GM23338 (cell line): ENCODE results near the gene NDUFB8. TPM values are rescaled to one million over a fixed set of nuclear protein-coding genes. Genes with fewer than 3 reads are reported as not detected.

ENCODE experiments used
- ATAC-seq: fragments of 200-7000 bp; cut with Tn5 transposase; 3 replicates; pipeline ENCODE4 v1.9.1; 2020
- DNase-seq: peaks from one replicate; pipeline ENCODE4 v3.0.0-alpha.2; 2015; ENCODE audit warnings: low spot score
- H2AFZ ChIP-seq: fragments of 200-600 bp; sonication (generic); 2 replicates; pipeline ENCODE4 v1.8.0; 2016; ENCODE audit warnings: antibody characterized with exemption, mild to moderate bottlenecking, moderate library complexity
- H3F3A ChIP-seq: fragments of 200-600 bp; sonication (generic); replicated peaks from 2 replicates; pipeline ENCODE4 v1.8.0; 2017; ENCODE audit warnings: antibody characterized with exemption, mixed run types, low read depth
- H3K27ac ChIP-seq: fragments of 200-600 bp; sonication (generic); 2 replicates; pipeline ENCODE4 v1.6.1; 2016; ENCODE audit warnings: low read depth
- H3K27me3 ChIP-seq: fragments of 200-600 bp; sonication (generic); 2 replicates; pipeline ENCODE4 v1.8.0; 2016; ENCODE audit warnings: mild to moderate bottlenecking, mixed run types, moderate library complexity; ENCODE audit not compliant: insufficient read depth
- H3K36me3 ChIP-seq: fragments of 200-600 bp; sonication (generic); 2 replicates; pipeline ENCODE4 v1.8.0; 2016; ENCODE audit warnings: mild to moderate bottlenecking; ENCODE audit not compliant: insufficient read depth
- H3K4me1 ChIP-seq: fragments of 200-600 bp; sonication (generic); 2 replicates; pipeline ENCODE4 v1.8.0; 2016; ENCODE audit warnings: mild to moderate bottlenecking, moderate library complexity; ENCODE audit not compliant: insufficient read depth
- H3K4me2 ChIP-seq: fragments of 200-600 bp; sonication (generic); 2 replicates; pipeline ENCODE4 v1.7.1; 2017; ENCODE audit warnings: mixed run types
- H3K4me3 ChIP-seq: fragments of 200-600 bp; sonication (generic); 2 replicates; pipeline ENCODE4 v1.6.1; 2016; ENCODE audit warnings: mixed run types
- H3K79me2 ChIP-seq: fragments of 200-600 bp; sonication (generic); replicated peaks from 2 replicates; pipeline ENCODE4 v1.8.0; 2017; ENCODE audit warnings: mild to moderate bottlenecking; ENCODE audit not compliant: insufficient read depth
- H3K9me2 ChIP-seq: fragments of 200-600 bp; sonication (generic); 2 replicates; pipeline ENCODE4 v1.8.0; 2017; ENCODE audit not compliant: insufficient read depth
- H4K20me1 ChIP-seq: fragments of 200-600 bp; sonication (generic); replicated peaks from 2 replicates; pipeline ENCODE4 v1.8.0; 2017; ENCODE audit warnings: mild to moderate bottlenecking; ENCODE audit not compliant: insufficient read depth
- H3K27ac Mint-ChIP-seq: 2 replicates; pipeline ENCODE4 v1.8.0; 2020; ENCODE audit warnings: inconsistent platforms, mild to moderate bottlenecking, moderate library complexity, mixed read lengths
- H3K27me3 Mint-ChIP-seq: 3 replicates; pipeline ENCODE4 v1.8.0; 2022; ENCODE audit warnings: low read depth, mild to moderate bottlenecking, moderate library complexity, mixed read lengths, inconsistent platforms; ENCODE audit not compliant: insufficient read depth, poor library complexity
- H3K36me3 Mint-ChIP-seq: 3 replicates; pipeline ENCODE4 v1.8.0; 2021; ENCODE audit warnings: low read depth, mild to moderate bottlenecking, inconsistent platforms, moderate library complexity, mixed read lengths
- H3K4me1 Mint-ChIP-seq: 3 replicates; pipeline ENCODE4 v1.8.0; 2020; ENCODE audit warnings: mild to moderate bottlenecking, inconsistent platforms, mixed read lengths
- H3K4me3 Mint-ChIP-seq: 3 replicates; pipeline ENCODE4 v1.8.0; 2021; ENCODE audit warnings: moderate library complexity, mild to moderate bottlenecking, inconsistent platforms, mixed read lengths
- H3K9me3 Mint-ChIP-seq: 3 replicates; pipeline ENCODE4 v1.8.0; 2020; ENCODE audit warnings: moderate library complexity, mild to moderate bottlenecking, inconsistent platforms, mixed read lengths
- CREB1 ChIP-seq: fragments of 250-450 bp; sonication (Bioruptor Pico); IDR thresholded peaks from 2 replicates; pipeline ENCODE4 v1.5.0; 2020; ENCODE audit warnings: low read depth, mild to moderate bottlenecking, moderate library complexity
- EZH2 ChIP-seq: fragments of 200-600 bp; sonication (generic); IDR thresholded peaks from one replicate; pipeline ENCODE4 v1.8.0; 2017; ENCODE audit warnings: antibody characterized with exemption, mild to moderate bottlenecking, low read depth; ENCODE audit not compliant: unreplicated experiment
- EZH2phosphoT487 ChIP-seq: fragments of 200-600 bp; sonication (generic); IDR thresholded peaks from one replicate; pipeline ENCODE4 v1.8.1; 2018; ENCODE audit warnings: antibody characterized with exemption; ENCODE audit not compliant: unreplicated experiment
- JUNB ChIP-seq: IDR thresholded peaks from one replicate; pipeline ENCODE4 v1.6.1; 2016; ENCODE audit warnings: antibody characterized with exemption; ENCODE audit not compliant: unreplicated experiment
- NANOG ChIP-seq: IDR thresholded peaks from 2 replicates; pipeline ENCODE4 v1.6.1; 2016; ENCODE audit warnings: antibody characterized with exemption, borderline replicate concordance
- POLR2AphosphoS5 ChIP-seq: IDR thresholded peaks from 2 replicates; pipeline ENCODE4 v1.6.1; 2016; ENCODE audit warnings: antibody characterized with exemption, low read depth
- REST ChIP-seq: IDR thresholded peaks from one replicate; pipeline ENCODE4 v1.6.1; 2018; ENCODE audit warnings: antibody characterized with exemption; ENCODE audit not compliant: unreplicated experiment
- STAT1 ChIP-seq: IDR thresholded peaks from one replicate; pipeline ENCODE4 v1.6.1; 2016; ENCODE audit warnings: antibody characterized with exemption; ENCODE audit not compliant: unreplicated experiment
- ZNF114 ChIP-seq: fragments of 250-450 bp; sonication (Bioruptor Pico); IDR thresholded peaks from 2 replicates; pipeline ENCODE4 v1.5.0; 2020; ENCODE audit warnings: mild to moderate bottlenecking, moderate library complexity
- ZNF331 ChIP-seq: fragments of 250-450 bp; sonication (Bioruptor Pico); IDR thresholded peaks from 2 replicates; pipeline ENCODE4 v1.5.0; 2020; ENCODE audit warnings: low read depth, mild to moderate bottlenecking, moderate library complexity
- polyA plus RNA-seq: library from polyadenylated mRNA; unstranded; fragments of >200 nt; fragmentation: Nextera tagmentation; extraction: Ambion mirVana; gene quantifications from 2 replicates; pipeline ENCODE4 v1.2.1, GENCODE V29; 2016
- total RNA-seq: library from RNA; depleted of rRNA; stranded (reverse); fragments of >200 nt; shearing (Covaris generic); gene quantifications from 2 replicates; pipeline ENCODE4 v1.2.3, GENCODE V29; 2014
- TF ChIP-seq, protein P1 (sequence below), 2 experiments: fragments of 200-600 bp in 1 of 2; sonication (generic) in 1 of 2; conservative IDR thresholded peaks; 2 replicates each; pipeline versions ENCODE4 v1.5.1 to v1.6.1; 2016 to 2017; ENCODE audit warnings: antibody characterized with exemption in 2 of 2, low read depth in 2 of 2, mild to moderate bottlenecking in 2 of 2, moderate library complexity in 1 of 2
- TF ChIP-seq, protein P2 (sequence below): fragments of 250-450 bp; sonication (Bioruptor Pico); IDR thresholded peaks from 2 replicates; pipeline ENCODE4 v1.5.0; 2020; ENCODE audit warnings: mild to moderate bottlenecking, moderate library complexity
- TF ChIP-seq, protein P3 (sequence below): IDR thresholded peaks from 2 replicates; pipeline ENCODE4 v1.6.1; 2016; ENCODE audit warnings: antibody characterized with exemption

Gene NDUFB8
- total and polyA plus RNA-seq, 2 experiments from 2014 or later = 131 to 464 TPM

DNA sequence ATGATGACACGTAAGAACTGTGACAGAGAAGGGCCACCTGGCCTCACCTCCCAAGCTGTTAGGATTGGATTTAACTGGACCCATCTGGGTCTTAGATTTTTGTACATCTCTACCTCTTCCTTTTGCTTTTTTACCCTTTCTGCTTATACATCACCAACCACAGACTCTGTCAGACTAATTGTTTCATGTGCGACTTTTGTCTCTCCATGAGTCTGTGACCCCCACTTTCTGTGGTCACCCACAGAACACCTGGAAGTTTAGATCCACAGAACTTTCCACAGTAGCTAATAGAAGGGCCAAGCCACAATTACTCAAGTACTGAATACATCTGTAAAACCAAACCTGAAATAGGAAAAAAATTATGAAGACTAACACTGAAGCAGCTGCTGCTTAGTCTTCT lies 33.1 kb downstream of the NDUFB8 start:
- ATAC-seq (no peak), DNase-seq (no peak)
- TF ChIP-seq EZH2 (no peak), JUNB (no peak), NANOG (no peak), STAT1 (no peak), CREB1 (no peak), ZNF331 (CRISPR knock-in tag) (no peak), REST (no peak), POLR2AphosphoS5 (no peak), EZH2phosphoT487 (no peak), ZNF114 (CRISPR knock-in tag) (no peak)
- TF ChIP-seq, protein P1, sequence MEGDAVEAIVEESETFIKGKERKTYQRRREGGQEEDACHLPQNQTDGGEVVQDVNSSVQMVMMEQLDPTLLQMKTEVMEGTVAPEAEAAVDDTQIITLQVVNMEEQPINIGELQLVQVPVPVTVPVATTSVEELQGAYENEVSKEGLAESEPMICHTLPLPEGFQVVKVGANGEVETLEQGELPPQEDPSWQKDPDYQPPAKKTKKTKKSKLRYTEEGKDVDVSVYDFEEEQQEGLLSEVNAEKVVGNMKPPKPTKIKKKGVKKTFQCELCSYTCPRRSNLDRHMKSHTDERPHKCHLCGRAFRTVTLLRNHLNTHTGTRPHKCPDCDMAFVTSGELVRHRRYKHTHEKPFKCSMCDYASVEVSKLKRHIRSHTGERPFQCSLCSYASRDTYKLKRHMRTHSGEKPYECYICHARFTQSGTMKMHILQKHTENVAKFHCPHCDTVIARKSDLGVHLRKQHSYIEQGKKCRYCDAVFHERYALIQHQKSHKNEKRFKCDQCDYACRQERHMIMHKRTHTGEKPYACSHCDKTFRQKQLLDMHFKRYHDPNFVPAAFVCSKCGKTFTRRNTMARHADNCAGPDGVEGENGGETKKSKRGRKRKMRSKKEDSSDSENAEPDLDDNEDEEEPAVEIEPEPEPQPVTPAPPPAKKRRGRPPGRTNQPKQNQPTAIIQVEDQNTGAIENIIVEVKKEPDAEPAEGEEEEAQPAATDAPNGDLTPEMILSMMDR (conservative IDR thresholded peaks at IDR 0.05; ENCODE audit: low read depth in 2 of 2) = no peak
- TF ChIP-seq, protein P2, sequence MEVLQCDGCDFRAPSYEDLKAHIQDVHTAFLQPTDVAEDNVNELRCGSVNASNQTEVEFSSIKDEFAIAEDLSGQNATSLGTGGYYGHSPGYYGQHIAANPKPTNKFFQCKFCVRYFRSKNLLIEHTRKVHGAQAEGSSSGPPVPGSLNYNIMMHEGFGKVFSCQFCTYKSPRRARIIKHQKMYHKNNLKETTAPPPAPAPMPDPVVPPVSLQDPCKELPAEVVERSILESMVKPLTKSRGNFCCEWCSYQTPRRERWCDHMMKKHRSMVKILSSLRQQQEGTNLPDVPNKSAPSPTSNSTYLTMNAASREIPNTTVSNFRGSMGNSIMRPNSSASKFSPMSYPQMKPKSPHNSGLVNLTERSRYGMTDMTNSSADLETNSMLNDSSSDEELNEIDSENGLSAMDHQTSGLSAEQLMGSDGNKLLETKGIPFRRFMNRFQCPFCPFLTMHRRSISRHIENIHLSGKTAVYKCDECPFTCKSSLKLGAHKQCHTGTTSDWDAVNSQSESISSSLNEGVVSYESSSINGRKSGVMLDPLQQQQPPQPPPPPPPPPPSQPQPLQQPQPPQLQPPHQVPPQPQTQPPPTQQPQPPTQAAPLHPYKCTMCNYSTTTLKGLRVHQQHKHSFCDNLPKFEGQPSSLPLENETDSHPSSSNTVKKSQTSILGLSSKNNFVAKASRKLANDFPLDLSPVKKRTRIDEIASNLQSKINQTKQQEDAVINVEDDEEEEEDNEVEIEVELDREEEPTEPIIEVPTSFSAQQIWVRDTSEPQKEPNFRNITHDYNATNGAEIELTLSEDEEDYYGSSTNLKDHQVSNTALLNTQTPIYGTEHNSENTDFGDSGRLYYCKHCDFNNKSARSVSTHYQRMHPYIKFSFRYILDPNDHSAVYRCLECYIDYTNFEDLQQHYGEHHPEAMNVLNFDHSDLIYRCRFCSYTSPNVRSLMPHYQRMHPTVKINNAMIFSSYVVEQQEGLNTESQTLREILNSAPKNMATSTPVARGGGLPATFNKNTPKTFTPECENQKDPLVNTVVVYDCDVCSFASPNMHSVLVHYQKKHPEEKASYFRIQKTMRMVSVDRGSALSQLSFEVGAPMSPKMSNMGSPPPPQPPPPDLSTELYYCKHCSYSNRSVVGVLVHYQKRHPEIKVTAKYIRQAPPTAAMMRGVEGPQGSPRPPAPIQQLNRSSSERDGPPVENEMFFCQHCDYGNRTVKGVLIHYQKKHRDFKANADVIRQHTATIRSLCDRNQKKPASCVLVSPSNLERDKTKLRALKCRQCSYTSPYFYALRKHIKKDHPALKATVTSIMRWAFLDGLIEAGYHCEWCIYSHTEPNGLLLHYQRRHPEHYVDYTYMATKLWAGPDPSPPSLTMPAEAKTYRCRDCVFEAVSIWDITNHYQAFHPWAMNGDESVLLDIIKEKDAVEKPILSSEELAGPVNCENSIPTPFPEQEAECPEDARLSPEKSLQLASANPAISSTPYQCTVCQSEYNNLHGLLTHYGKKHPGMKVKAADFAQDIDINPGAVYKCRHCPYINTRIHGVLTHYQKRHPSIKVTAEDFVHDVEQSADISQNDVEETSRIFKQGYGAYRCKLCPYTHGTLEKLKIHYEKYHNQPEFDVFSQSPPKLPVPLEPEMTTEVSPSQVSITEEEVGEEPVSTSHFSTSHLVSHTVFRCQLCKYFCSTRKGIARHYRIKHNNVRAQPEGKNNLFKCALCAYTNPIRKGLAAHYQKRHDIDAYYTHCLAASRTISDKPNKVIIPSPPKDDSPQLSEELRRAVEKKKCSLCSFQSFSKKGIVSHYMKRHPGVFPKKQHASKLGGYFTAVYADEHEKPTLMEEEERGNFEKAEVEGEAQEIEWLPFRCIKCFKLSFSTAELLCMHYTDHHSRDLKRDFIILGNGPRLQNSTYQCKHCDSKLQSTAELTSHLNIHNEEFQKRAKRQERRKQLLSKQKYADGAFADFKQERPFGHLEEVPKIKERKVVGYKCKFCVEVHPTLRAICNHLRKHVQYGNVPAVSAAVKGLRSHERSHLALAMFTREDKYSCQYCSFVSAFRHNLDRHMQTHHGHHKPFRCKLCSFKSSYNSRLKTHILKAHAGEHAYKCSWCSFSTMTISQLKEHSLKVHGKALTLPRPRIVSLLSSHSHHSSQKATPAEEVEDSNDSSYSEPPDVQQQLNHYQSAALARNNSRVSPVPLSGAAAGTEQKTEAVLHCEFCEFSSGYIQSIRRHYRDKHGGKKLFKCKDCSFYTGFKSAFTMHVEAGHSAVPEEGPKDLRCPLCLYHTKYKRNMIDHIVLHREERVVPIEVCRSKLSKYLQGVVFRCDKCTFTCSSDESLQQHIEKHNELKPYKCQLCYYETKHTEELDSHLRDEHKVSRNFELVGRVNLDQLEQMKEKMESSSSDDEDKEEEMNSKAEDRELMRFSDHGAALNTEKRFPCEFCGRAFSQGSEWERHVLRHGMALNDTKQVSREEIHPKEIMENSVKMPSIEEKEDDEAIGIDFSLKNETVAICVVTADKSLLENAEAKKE (CRISPR knock-in tag) = no peak
- TF ChIP-seq, protein P3, sequence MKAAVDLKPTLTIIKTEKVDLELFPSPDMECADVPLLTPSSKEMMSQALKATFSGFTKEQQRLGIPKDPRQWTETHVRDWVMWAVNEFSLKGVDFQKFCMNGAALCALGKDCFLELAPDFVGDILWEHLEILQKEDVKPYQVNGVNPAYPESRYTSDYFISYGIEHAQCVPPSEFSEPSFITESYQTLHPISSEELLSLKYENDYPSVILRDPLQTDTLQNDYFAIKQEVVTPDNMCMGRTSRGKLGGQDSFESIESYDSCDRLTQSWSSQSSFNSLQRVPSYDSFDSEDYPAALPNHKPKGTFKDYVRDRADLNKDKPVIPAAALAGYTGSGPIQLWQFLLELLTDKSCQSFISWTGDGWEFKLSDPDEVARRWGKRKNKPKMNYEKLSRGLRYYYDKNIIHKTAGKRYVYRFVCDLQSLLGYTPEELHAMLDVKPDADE = no peak
- Histone ChIP-seq H3F3A (no peaks in the 10 kb centered on the region), H3K79me2 (no peaks in the 10 kb centered on the region), H3K9me2 (no peaks in the 10 kb centered on the region), H3K27ac (no peak overlapping the region), H3K4me3 (no peak overlapping the region), H3K4me1 (no peaks in the 10 kb centered on the region), H3K36me3 (no peaks in the 10 kb centered on the region; the same call in 1 of the 2 replicates), H3K4me2 (no peak overlapping the region), H2AFZ (no peak overlapping the region), H4K20me1 (no peaks in the 10 kb centered on the region), H3K27me3 (no peaks in the 10 kb centered on the region)
- Mint-ChIP-seq H3K27ac (no peak overlapping the region), H3K4me3 (no peak overlapping the region), H3K9me3 (no peaks in the 10 kb centered on the region), H3K36me3 (no peaks in the 10 kb centered on the region; the same call in 2 of the 3 replicates), H3K27me3 (peaks cover 15% of the 10 kb centered on the region), H3K4me1 (no peaks in the 10 kb centered on the region)
